NCI-H1092 (cell line): ENCODE results near the gene IQGAP3.

Source experiments
- DNase-seq: peaks from one replicate; lab custom pipeline; 2025; lab: John Stamatoyannopoulos, UW

The IQGAP3 gene

DNA sequence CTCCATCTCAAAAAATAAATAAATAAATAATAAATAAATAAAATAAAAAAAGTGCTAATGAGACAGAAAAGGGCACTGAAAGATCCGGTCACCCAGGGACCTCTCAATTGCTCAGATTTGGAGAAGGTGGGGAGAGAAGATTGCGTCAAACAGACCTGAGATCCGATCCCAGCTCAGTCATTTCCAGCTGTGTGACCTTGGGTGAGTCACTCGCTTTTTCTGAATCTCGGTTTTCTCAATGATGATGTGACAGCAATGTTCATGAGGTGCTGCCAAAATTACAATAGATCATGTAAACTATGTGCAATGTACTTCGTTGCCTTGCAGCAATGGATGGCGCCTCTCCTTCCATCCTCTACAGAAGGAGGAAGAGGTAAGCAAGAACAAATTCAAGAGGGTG lies 60.7 kb downstream of the IQGAP3 start:
- DNase-seq = no peak

DNA sequence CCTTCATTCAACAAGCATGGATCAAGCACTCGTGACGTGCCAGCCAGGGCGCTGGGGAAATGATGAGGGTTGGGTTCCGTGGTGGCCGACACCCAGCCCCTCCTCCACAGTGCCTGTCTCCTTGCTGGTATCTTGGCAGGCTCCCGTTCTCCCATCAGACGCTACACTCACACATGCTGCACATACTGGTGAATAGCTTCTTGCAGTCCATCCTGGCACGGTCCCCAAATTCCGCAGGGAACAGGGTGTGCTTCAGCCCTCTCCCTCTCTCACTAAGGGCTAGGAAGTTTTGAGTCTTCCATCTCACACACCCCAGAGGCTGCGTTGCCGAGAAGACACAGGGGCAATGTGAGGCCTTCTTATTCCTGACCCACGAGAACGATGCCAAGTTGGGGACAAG lies 61.7 kb downstream of the IQGAP3 start:
- DNase-seq = no peak

DNA sequence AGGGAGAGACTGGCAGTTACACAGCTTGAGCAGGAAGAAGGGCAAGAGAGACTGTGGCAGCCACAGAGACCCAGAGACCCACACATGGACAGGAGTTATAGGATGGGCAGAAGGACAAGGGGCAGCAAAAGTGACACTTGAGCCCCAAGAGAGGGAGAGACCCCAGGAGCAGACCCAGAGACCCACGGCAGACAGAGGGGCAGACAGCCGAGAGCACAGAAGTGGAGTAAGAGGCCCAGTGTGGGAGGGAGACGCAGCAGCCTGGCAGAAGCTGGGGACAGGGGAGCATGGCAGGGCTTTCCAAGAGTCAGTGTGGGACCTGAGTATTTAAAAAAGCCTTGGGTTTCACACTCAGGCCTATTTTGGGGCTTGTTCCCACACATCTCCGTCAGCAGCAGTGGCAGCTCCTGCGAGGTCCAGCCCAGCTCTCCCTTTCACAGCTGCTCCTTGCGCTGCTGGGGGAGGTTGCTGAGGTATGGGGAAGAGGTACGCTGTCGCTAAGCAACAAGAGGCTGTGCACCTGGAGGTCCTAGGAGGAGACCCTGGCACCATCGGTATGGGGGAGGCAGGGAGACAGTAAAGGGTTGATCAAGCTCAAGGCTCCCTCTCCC lies 62.8 kb downstream of the IQGAP3 start:
- DNase-seq = no peak

DNA sequence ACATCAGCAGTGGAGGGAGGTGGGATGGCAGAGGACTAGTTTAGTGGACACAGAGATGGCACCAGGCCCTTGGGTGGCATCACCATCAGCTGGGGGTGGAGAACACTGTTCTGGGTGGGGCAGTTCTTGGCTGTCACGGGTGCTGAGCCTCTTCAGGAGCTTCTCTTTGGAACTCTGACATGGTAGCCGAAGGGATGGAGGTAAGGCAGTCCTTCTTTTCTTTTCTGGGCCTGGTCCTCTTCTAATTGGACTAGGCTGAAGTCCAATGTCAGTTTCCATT lies 63.5 kb downstream of the IQGAP3 start:
- DNase-seq = no peak

DNA sequence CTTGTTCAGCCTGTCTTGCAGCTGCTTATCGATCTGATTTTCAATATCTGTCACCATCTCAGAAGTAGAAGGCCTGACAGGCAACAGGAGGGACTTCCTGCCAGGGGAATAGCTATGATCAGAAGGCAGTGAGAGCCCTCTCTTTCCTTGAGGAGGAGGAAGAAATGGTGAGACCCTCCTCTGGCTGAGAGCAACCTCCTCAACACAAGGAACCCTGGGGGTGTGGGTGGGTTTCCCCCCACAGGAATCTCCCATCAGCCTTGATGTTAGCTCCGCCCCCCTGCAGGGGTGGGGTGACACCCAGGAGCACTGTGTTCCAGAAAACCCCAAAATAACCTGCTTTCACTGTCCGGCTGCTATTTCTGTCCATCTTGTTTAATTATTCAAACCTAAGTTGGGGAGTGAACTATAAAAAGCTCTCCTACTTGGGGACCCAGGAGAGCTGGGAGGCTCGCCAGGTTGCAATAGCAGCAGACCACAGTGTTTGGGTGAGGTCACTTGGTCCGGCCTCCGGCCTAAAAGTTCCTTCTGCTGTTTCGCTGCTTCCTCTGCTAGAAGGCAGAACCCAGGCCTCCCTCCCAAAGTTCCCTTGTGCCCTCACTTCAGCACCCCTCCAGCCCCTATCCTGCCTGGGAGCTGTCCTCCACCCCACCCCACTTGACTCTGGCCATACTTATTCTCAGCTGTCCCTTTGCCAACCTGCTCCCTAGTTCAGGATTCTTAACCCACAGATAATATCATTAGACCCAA lies 64.0 kb downstream of the IQGAP3 start:
- no peak for DNase-seq

DNA sequence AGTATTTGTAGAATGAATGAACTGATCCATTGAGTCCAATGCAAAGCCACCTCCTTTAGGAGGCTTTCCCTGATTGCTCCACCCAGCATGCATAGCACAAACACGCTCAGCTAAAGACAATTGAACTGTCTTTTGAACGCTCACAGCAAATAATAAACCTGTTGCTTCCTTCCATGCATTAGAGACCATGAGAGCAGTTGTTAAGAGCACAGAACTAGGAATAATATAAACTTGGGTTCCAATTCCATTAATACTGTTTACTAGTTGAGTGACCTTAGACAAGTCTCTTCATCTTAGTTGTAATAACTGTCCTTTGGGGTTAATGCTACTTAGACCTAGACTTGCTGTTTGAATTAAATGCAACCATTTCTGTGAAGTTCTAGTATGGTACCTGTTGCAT lies 65.9 kb downstream of the IQGAP3 start:
- no peak for DNase-seq

DNA sequence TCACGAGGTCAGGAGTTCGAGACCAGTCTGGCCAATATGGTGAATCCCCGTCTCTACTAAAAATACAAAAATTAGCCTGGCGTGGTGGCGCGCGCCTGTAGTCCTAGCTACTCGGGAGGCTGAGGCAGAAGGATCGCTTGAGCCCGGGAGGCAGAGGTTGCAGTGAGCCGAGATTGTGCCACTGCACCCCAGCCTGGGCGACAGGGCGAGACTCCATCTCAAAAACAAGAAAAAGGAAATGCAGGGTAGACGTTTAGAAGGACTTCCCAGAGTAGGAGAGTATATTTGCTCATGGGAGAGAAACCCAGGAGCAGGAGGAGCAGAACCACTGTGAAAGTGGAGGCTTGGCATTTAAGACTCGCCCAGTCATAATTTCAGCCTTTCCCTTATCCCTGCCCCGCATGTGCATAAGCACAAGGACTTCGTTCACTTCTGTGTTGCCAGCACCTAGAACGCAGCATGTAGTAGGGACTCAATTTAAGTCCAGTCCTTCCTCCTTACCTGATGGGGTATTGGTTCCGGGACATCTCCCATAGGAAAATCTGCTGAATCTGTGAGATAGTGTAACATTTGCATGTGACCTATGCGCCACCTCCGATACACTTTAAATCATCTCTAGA lies 66.6 kb downstream of the IQGAP3 start:
- DNase-seq = no peak

DNA sequence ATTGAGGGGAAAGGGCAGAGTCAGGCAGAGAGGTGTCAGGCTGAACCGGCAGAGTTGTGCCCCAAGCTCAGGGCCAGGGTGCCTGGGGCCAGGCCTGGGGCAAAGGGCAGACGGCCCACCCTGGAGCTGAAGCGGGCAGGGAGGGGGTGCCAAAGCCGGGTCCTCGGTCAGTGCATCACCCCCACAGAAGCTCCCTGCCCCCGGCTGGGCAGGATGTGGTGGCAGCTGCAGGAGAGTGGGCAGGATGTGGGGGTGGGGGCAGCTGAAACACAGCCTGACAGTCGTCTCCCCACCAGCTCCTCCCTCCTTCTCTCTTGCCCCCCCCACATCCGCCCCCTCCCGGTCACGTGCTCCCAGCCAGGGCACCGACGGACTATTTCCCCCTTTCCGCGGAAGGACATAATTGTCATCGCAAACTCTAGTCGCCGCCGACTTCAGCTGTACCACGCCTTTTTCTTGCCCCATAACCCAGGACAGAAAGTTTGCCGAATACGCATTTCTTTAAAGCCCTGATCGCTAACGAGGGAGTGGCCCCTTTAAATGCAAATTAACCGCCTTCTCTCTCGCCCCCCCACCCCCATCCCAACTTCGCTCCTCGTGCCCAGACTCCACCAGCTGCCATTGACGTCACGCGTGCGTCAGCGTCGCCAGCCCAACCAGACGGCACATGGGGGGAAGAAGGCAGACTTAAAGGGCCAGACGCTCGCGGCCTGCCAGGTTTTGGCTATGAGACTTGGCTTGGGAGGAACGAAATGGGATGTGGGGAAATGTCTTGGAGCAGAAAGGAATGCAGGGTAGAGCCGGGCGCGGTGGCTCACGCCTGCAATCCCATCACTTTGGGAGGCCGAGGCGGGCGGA lies 67.3 kb downstream of the IQGAP3 start:
- peak; percentile 98 for DNase-seq

DNA sequence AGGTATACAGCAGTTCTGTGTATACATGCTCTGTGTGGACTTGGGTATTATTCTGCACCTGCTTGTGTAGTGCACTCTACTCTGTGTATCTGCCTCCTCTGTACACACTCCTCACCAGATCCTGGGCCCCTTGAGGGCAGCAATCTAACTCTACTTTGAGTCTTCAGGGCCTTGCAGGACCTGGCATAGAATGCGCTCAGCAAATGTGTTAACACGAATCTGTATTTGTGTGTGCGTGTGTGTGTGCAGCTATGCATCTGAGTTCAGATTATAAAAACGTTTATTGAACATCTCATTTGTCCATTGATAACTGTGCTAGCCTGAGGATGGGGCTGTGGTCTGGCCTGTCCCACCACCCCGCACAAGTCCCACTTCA lies 67.9 kb downstream of the IQGAP3 start:
- peak; percentile 6 for DNase-seq

DNA sequence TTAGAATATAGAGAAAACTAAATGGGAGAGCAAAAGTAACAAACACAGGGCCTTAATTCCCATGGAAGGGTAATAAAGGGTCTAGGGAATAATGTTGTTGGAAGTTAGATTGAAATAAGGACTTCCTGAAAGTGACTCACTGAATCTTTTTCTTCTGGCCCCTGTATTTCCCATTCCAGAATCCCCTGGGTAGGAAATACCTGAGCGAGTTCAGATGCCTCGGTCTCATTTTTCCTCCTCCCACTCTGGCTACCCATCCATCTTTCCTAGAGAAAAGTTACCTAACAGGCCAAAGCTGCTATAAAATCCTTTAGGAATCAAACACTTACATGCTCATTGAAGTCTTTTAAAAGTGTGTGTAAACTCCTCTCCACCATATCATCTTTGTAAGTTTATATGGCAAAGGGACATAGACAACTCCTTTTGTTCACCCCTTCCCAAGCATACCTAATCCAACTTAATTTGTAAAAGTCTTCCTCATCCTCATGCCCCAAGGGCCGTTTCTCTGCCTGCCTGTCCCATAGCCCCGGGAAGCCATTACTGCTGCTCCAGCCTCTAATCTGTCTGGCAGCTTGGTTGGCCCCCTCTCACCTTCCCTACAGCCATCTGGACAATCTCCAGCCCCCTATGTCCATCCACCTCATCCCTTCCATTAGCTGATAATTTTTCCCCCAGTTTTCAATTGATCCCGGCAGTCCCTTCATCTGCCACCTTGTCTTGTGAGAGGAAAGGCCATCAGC lies 68.5 kb downstream of the IQGAP3 start:
- no peak for DNase-seq

DNA sequence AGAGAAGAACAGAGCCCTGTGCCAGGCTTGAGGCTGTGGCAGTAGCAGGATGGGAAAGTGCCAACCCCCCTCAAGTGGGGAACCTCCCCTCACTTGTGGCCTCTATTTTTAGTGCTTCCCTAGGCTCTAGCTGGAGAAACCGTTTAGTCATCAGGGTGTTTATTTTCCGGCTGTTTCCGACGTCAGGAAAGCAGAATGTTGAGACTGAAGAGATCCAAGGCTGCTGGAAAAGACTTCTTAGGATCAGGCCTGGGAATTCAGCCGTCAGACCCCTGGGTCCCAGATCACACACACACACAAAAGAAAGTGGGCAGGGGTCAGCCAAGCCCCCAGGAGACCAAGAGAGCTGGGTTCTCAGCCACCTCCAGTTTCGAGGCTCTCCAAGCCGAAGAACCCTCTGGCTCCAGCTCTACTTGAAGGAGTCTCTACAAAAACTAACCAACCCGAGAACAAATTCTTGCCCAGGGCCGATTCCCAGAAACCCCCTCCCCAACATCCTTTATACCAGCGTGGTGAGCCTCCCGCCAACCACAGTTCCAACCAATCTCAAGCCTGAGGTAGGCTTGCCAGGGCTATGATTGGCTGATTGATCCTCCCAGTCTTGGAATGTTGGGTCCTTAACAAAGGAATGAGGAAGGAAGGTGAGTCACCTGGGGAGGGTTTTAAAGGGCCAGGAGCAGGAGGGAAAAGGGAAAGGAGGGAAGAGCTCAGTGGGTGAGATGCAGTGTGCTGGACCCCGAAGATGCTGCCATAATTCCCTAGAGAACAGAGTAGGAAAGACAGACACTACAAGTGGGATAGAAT lies 69.3 kb downstream of the IQGAP3 start:
- no peak for DNase-seq

DNA sequence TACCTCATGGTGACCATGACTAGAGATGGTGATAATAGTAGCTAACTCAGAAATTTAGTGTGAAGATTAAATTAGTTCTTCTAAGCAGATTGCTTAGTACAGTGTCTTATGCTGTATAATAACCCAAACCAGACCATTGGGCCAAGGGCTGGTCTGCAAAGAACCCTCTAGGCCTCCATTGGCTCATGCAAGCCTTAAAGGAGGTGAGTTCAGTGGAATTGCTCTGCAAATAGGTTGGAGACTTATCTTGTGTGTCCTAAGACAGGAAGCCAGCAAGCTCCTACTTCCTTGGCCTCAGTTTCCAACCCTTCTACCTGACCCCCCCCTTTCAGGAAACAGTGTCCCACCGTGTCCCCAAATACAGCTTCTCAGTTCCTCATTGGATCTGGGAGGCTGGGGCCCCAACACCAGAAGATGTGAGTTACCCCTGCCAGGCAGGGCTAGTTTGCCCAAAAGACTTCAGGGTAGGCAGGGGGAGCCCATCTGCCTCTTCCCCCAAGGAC lies 69.9 kb downstream of the IQGAP3 start:
- DNase-seq = no peak

DNA sequence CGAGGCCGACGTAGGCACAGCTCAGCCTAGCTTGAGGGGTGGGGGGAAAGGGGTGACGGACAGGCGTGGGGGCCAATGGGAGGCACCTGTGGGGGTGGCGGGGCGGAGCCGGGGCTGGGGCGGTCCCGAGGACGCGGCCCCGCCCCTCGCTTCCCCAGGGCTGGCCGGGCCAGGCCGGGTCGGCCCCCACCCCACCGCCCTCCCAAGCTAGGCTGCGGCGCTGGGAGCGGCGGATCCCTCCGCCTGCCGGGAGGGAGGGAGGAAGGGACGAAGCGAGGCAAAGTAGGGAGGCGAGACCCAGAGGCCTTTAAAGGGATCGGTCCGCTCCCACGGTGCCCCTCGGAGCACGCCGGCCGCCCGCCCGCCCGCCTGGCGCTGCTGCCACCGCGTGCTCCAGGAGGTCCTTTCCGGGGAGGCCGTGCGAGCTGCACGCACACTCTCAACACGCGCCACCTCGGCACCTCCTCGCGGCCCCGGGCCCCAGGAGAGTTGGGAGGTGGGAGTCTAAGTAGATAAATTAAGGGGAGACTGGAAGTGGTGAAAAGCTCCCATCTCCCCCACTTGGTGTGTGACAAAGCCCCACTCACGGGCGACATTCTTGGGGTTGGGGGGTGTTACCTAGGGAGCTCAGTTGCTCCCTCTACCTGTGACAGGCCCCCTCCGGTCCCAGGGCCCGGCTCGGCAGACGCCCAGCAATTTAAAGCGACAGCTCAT lies 71.4 kb downstream of the IQGAP3 start:
- peak; percentile 91 for DNase-seq

DNA sequence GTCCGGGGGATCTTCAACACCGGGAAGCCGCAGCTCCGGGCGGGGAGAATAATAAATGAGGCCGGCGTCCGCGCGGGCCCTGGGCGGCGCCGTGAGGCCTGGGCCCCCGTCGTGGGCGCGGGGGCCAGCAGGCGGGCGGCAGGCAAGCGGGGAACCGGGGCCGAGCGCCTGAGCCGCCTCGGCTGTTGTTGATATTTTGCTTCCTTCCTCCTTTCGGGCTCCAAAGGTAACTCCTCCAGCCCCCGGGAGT lies 71.9 kb downstream of the IQGAP3 start, which contains the start of gene MEF2D:
Gene MEF2D, minus strand, starts transcription at position 233 of the 250 bp plus-strand sequence. CDS start 17,483 bp downstream, outside the sequence.
- no peak for DNase-seq

DNA sequence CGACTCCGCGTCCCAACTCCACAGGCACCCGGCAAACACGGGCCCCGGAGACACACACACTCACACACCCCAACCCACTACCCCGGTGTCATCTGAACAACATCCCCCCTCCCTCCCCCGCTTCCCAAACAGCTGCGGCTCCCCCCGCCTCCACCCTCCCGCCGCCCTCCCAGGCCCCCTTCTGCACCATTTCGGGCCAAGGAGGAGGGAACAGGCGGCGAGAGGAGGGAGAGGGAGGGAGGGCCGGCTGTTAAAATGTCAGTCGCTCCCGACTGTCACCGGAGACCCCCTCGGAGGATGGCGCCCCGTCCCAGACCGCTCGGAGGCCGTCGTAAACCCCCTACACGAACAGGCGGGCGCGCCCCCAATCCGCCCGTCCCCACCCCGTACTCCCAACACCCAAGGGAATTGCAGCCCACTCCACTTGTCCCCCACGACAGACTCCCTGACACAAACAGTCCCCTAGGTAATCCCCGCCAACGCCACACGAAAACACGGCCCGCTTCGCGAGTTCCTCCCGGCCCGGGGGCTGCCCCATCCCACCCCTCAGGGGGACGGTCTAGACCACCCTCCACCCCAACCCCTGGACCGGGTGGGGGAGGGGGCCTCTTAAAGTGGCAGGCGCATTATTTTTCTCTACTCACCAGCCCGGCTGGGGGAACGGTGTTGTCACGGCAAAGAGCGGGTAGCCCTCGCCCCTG lies 72.4 kb downstream of the IQGAP3 start:
- peak; percentile 28 for DNase-seq

DNA sequence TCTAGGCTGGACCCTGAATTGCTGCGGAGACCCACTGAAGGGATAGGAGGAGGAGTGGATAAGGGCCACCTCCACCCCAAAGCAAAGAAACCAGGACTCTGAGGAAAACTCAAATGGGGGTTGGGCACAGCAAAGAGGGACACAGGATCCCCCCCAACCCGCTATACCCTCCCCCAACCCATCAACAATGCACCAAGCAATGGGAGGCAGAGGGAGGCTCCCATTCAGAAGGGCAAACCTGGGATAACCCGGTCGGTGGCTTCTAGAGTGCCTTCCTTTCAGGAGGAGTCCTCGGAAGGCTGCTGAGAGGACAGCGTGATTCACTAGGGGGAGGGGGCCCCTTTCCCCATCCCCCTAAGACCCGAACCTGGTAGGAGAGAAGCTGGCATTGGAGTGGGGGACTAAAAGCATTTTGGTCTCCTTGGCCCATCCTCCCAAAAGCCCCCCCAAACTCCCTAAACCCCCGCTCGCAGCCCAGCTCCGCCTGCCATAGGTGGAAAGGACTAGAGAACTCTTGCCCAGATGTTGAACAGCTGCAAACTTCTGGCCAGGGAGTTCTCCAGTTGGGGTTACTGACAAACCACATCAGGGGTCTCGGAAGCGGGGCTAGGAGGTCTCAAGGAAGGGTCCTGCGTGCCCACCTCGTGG lies 73.0 kb downstream of the IQGAP3 start:
- no peak for DNase-seq

DNA sequence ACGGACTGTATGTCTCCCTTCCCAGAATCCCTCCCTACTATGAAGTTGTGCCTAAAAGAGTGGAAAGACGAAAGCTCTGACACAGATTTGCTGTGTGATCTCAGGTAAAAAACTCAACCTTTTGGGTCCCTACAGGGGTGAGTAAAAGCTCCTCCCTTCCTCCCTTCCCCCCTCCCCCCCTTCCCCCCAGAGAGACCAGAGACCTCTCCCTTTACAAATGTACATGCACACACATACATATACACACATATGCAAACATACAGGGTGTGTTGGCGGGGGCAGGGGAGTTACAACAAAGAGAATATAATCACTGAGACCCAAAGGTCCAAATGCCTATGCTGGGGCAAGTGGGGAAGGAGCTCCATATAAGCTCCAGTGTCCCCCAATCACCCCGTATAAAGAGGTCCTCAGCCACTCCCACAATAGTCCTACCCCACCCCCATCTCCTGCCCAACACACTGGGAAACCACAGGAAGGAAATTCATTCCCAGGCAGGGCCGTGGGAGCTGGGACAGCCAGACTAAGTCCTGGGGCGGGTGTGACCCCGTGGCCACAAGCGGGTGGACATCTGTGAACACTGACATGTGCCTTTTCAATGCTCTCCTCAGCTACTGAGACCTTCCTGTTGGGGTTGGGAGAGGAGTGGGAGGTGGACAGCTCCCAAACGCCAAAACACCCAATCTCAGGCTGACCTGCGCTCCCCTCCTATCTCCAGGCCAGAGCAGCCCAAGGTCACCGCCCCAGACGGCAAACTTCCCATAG lies 73.8 kb downstream of the IQGAP3 start:
- DNase-seq = no peak

DNA sequence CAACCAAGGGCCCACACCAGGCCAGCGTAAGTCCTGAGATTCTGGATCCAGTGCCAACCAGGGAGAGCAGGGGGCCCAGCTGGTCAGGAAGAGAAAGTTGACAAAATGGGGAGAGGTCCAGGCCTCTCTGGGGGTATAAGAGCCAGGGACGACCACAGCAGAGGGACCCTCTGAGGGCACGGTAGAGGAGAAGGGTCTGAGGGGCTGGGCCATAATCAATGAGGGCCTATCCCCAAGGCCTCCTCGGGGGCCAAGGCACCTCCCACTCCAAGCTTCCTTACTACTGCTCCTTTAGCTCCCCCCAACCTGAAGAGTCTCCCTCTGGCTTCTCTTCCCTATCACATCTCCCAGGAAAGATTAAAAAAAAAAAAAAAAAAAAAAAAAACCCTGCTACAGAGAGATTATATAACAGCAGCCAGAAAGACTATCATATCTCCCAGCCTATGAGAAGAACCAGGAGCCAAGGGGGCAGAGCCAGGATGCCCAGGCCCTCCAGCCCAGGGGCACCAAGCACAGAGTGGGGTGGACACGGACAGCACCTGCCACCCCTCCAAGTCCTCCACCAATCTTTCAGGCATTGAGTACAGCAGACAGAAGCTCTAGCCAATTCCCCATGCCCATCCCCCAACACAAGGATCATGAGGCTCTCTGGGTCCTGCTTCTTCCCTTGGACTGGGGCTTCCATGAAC lies 74.5 kb downstream of the IQGAP3 start:
- DNase-seq = no peak
